ENCODE measurements around the gene DNAAF2.

- TF ChIP-seq POLR2AphosphoS5 (IDR thresholded peaks at IDR 0.05; ENCODE audit: low read depth, low read length) (no peak), CTCF (IDR thresholded peaks at IDR 0.05) (no peak), EP300 (IDR thresholded peaks at IDR 0.05; ENCODE audit: borderline replicate concordance in 1 of 2, low read depth in 1 of 2, low read length in 1 of 2) (no peak), GATA2 (CRISPR knock-in tag; IDR thresholded peaks at IDR 0.05) (no peak), SIN3A (IDR thresholded peaks at IDR 0.05; ENCODE audit: borderline replicate concordance, low read depth, low read length) (no peak), USF2 (IDR thresholded peaks at IDR 0.05; ENCODE audit: borderline replicate concordance, low read depth, low read length) (no peak), FOXM1 (IDR thresholded peaks at IDR 0.05; ENCODE audit: low read depth) (no peak), RFX5 (IDR thresholded peaks at IDR 0.05; ENCODE audit: low read length) (no peak), MAX (IDR thresholded peaks at IDR 0.05; ENCODE audit: low read depth) (no peak), EZH2phosphoT487 (IDR thresholded peaks at IDR 0.05; ENCODE audit: borderline replicate concordance, low read depth) (no peak), YY1 (IDR thresholded peaks at IDR 0.05; ENCODE audit: low read depth) (no peak), REST (IDR thresholded peaks at IDR 0.05; ENCODE audit: low read depth, low read length) (no peak), RCOR1 (IDR thresholded peaks at IDR 0.05; ENCODE audit: low read length) (no peak), TEAD4 (IDR thresholded peaks at IDR 0.05; ENCODE audit: borderline replicate concordance, insufficient read depth) (no peak)
Measured at GRCh38 chr14:49589387-49589786, 45.7 kb downstream of the DNAAF2 start.
